ENCODE measurements around the gene FAM219A. TPM values are rescaled to one million over a fixed set of nuclear protein-coding genes. Genes with fewer than 3 reads are reported as not detected.

FAM219A gene
- total RNA-seq, 1 experiment from 2014 or later: 63.3 TPM

DNA sequence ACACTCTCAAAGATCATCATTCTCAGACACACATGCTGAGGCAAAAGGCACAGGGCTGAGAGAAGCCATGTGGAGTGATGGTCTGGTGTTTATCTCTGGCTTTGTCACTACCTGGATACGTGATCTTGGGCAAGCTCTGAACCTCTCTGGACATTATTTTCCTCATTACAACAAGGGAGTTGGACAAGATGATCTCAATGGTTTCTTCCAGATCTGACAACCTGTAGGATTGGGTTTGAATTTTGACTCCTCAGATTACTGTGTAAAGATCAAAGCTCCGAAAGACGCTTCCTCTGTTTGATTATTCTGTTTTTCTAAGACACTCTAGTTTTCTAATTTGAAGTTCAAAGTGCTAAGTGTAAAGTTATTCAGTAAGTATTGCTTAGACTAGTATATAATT, 109.0 kb downstream of the FAM219A start:
- no peak for DNase-seq (ENCODE audit: low spot score)
- intact Hi-C loops (cut with micrococcal nuclease; ENCODE audit: unreplicated experiment): no loop called here
- POLR2A ChIA-PET (ENCODE audit: low non-redundant PET): no interaction called here
- TF ChIP-seq CTCF (conservative IDR thresholded peaks at IDR 0.05; ENCODE audit: low read depth, low read length) (no peak), EZH2 (IDR thresholded peaks at IDR 0.05; ENCODE audit: borderline replicate concordance, low read depth, low read length, poor library complexity, severe bottlenecking) (no peak)
- no peaks in the 10 kb centered on the region for H3K4me1 ChIP-seq (ENCODE audit: insufficient read depth, low read length, poor library complexity, severe bottlenecking)
- H3K27ac ChIP-seq (ENCODE audit: low read depth, low read length, poor library complexity, severe bottlenecking): no peak overlapping the region
- no peak overlapping the region for H3K4me3 ChIP-seq (ENCODE audit: low read depth, low read length, poor library complexity, severe bottlenecking)
- CTCF ChIA-PET: no interaction called here
- no TSS peak for BruUV-seq (replicated peaks)
- no peaks in the 10 kb centered on the region for H3K27me3 ChIP-seq (replicated peaks; ENCODE audit: insufficient read depth, low read depth, low read length, poor library complexity)
- H3K9me3 ChIP-seq (ENCODE audit: low read depth, low read length, poor library complexity, severe bottlenecking): no peaks in the 10 kb centered on the region
- no peaks in the 10 kb centered on the region for H3K36me3 ChIP-seq (ENCODE audit: insufficient read depth, low read length, poor library complexity, severe bottlenecking)

Other genes with a start within 250 kb of the FAM219A start
- gene KIF24, start 129.3 kb downstream of the FAM219A start, total RNA-seq (2021): 10.6 and 11.6 TPM in 2 replicates
- gene NUDT2, start 129.0 kb downstream of the FAM219A start, total RNA-seq (2021): 19.1 and 25.3 TPM in 2 replicates
- 7.8 and 7.9 TPM in 2 replicates for gene MYORG, start 81.7 kb downstream of the FAM219A start, total RNA-seq (2021)
- gene DNAI1, start 235 bp upstream of the FAM219A start, total RNA-seq (2021): 1.4 TPM in 1 of 2 replicates, not detected in the other
- 1.2 and 2.8 TPM in 2 replicates for gene ENHO, start 64.4 kb upstream of the FAM219A start, total RNA-seq (2021)
- gene CNTFR, start 131.2 kb upstream of the FAM219A start, total RNA-seq (2021): 3.7 and 4.5 TPM in 2 replicates
- gene RPP25L, start 153.5 kb upstream of the FAM219A start, total RNA-seq (2021): 19.7 and 31.6 TPM in 2 replicates
- 79.3 and 89.4 TPM in 2 replicates for gene DCTN3, start 161.9 kb upstream of the FAM219A start, total RNA-seq (2021)
- gene ARID3C, start 170.5 kb upstream of the FAM219A start, total RNA-seq (2021): not detected in 2 replicates
- gene SIGMAR1, start 179.2 kb upstream of the FAM219A start, total RNA-seq (2021): 165 and 172 TPM in 2 replicates
- 27.6 and 37.6 TPM in 2 replicates for gene GALT, start 188.1 kb upstream of the FAM219A start, total RNA-seq (2021)
- gene IL11RA, start 193.6 kb upstream of the FAM219A start, total RNA-seq (2021): 5.6 and 12.1 TPM in 2 replicates
- gene CCL27, start 204.1 kb upstream of the FAM219A start, total RNA-seq (2021): not detected in 2 replicates
- not detected in 2 replicates for gene CCL19, start 232.7 kb upstream of the FAM219A start, total RNA-seq (2021)